Measurements from ENCODE around the gene TBCB.

DNA sequence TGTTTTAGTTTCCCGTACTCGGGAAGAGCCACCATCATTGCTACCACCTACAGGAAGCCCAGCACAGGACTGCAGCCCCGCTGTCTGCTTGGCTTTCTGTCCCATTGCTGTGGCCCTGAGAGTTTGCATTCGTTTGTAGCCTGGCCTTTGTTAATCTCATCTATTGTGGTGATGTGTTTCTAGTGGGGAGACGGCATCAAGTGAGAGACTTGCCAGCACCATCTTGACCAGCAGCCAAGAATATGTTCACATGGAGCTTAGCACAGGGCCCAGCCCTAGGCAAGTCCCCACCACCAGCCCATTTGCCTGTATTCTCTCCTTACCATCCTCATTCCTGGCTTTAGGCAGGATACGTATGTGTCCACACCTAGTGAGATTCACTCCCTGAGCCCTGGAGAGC, 21.6 kb upstream of the TBCB start:
- TF ChIP-seq, protein P1, sequence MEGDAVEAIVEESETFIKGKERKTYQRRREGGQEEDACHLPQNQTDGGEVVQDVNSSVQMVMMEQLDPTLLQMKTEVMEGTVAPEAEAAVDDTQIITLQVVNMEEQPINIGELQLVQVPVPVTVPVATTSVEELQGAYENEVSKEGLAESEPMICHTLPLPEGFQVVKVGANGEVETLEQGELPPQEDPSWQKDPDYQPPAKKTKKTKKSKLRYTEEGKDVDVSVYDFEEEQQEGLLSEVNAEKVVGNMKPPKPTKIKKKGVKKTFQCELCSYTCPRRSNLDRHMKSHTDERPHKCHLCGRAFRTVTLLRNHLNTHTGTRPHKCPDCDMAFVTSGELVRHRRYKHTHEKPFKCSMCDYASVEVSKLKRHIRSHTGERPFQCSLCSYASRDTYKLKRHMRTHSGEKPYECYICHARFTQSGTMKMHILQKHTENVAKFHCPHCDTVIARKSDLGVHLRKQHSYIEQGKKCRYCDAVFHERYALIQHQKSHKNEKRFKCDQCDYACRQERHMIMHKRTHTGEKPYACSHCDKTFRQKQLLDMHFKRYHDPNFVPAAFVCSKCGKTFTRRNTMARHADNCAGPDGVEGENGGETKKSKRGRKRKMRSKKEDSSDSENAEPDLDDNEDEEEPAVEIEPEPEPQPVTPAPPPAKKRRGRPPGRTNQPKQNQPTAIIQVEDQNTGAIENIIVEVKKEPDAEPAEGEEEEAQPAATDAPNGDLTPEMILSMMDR (IDR thresholded peaks at IDR 0.05; ENCODE audit: low read length), result no peak
- no peak for TF ChIP-seq EZH2phosphoT487 (IDR thresholded peaks at IDR 0.05; ENCODE audit: low read length)
